GM23338 (cell line): ENCODE results near the gene ESR1. TPM values are rescaled to one million over a fixed set of nuclear protein-coding genes. Genes with fewer than 3 reads are reported as not detected.

Experiments used
- ATAC-seq: fragments of 200-7000 bp; cut with Tn5 transposase; 3 replicates; pipeline ENCODE4 v1.9.1; 2020
- DNase-seq: peaks from one replicate; pipeline ENCODE4 v3.0.0-alpha.2; 2015; ENCODE audit warnings: low spot score
- H2AFZ ChIP-seq: fragments of 200-600 bp; sonication (generic); 2 replicates; pipeline ENCODE4 v1.8.0; 2016; ENCODE audit warnings: antibody characterized with exemption, mild to moderate bottlenecking, moderate library complexity
- H3F3A ChIP-seq: fragments of 200-600 bp; sonication (generic); replicated peaks from 2 replicates; pipeline ENCODE4 v1.8.0; 2017; ENCODE audit warnings: antibody characterized with exemption, mixed run types, low read depth
- H3K27ac ChIP-seq: fragments of 200-600 bp; sonication (generic); 2 replicates; pipeline ENCODE4 v1.6.1; 2016; ENCODE audit warnings: low read depth
- H3K27me3 ChIP-seq: fragments of 200-600 bp; sonication (generic); 2 replicates; pipeline ENCODE4 v1.8.0; 2016; ENCODE audit warnings: mild to moderate bottlenecking, mixed run types, moderate library complexity; ENCODE audit not compliant: insufficient read depth
- H3K36me3 ChIP-seq: fragments of 200-600 bp; sonication (generic); 2 replicates; pipeline ENCODE4 v1.8.0; 2016; ENCODE audit warnings: mild to moderate bottlenecking; ENCODE audit not compliant: insufficient read depth
- H3K4me1 ChIP-seq: fragments of 200-600 bp; sonication (generic); 2 replicates; pipeline ENCODE4 v1.8.0; 2016; ENCODE audit warnings: mild to moderate bottlenecking, moderate library complexity; ENCODE audit not compliant: insufficient read depth
- H3K4me2 ChIP-seq: fragments of 200-600 bp; sonication (generic); 2 replicates; pipeline ENCODE4 v1.7.1; 2017; ENCODE audit warnings: mixed run types
- H3K4me3 ChIP-seq: fragments of 200-600 bp; sonication (generic); 2 replicates; pipeline ENCODE4 v1.6.1; 2016; ENCODE audit warnings: mixed run types
- H3K79me2 ChIP-seq: fragments of 200-600 bp; sonication (generic); replicated peaks from 2 replicates; pipeline ENCODE4 v1.8.0; 2017; ENCODE audit warnings: mild to moderate bottlenecking; ENCODE audit not compliant: insufficient read depth
- H3K9me2 ChIP-seq: fragments of 200-600 bp; sonication (generic); 2 replicates; pipeline ENCODE4 v1.8.0; 2017; ENCODE audit not compliant: insufficient read depth
- H4K20me1 ChIP-seq: fragments of 200-600 bp; sonication (generic); replicated peaks from 2 replicates; pipeline ENCODE4 v1.8.0; 2017; ENCODE audit warnings: mild to moderate bottlenecking; ENCODE audit not compliant: insufficient read depth
- H3K27ac Mint-ChIP-seq: 2 replicates; pipeline ENCODE4 v1.8.0; 2020; ENCODE audit warnings: inconsistent platforms, mild to moderate bottlenecking, moderate library complexity, mixed read lengths
- H3K27me3 Mint-ChIP-seq: 3 replicates; pipeline ENCODE4 v1.8.0; 2022; ENCODE audit warnings: low read depth, mild to moderate bottlenecking, moderate library complexity, mixed read lengths, inconsistent platforms; ENCODE audit not compliant: insufficient read depth, poor library complexity
- H3K36me3 Mint-ChIP-seq: 3 replicates; pipeline ENCODE4 v1.8.0; 2021; ENCODE audit warnings: low read depth, mild to moderate bottlenecking, inconsistent platforms, moderate library complexity, mixed read lengths
- H3K4me1 Mint-ChIP-seq: 3 replicates; pipeline ENCODE4 v1.8.0; 2020; ENCODE audit warnings: mild to moderate bottlenecking, inconsistent platforms, mixed read lengths
- H3K4me3 Mint-ChIP-seq: 3 replicates; pipeline ENCODE4 v1.8.0; 2021; ENCODE audit warnings: moderate library complexity, mild to moderate bottlenecking, inconsistent platforms, mixed read lengths
- H3K9me3 Mint-ChIP-seq: 3 replicates; pipeline ENCODE4 v1.8.0; 2020; ENCODE audit warnings: moderate library complexity, mild to moderate bottlenecking, inconsistent platforms, mixed read lengths
- CREB1 ChIP-seq: fragments of 250-450 bp; sonication (Bioruptor Pico); IDR thresholded peaks from 2 replicates; pipeline ENCODE4 v1.5.0; 2020; ENCODE audit warnings: low read depth, mild to moderate bottlenecking, moderate library complexity
- CTCF ChIP-seq, 2 experiments: fragments of 200-600 bp in 1 of 2; sonication (generic) in 1 of 2; conservative IDR thresholded peaks; 2 replicates each; pipeline versions ENCODE4 v1.5.1 to v1.6.1; 2016 to 2017; ENCODE audit warnings: antibody characterized with exemption in 2 of 2, low read depth in 2 of 2, mild to moderate bottlenecking in 2 of 2, moderate library complexity in 1 of 2
- EZH2 ChIP-seq: fragments of 200-600 bp; sonication (generic); IDR thresholded peaks from one replicate; pipeline ENCODE4 v1.8.0; 2017; ENCODE audit warnings: antibody characterized with exemption, mild to moderate bottlenecking, low read depth; ENCODE audit not compliant: unreplicated experiment
- EZH2phosphoT487 ChIP-seq: fragments of 200-600 bp; sonication (generic); IDR thresholded peaks from one replicate; pipeline ENCODE4 v1.8.1; 2018; ENCODE audit warnings: antibody characterized with exemption; ENCODE audit not compliant: unreplicated experiment
- JUNB ChIP-seq: IDR thresholded peaks from one replicate; pipeline ENCODE4 v1.6.1; 2016; ENCODE audit warnings: antibody characterized with exemption; ENCODE audit not compliant: unreplicated experiment
- NANOG ChIP-seq: IDR thresholded peaks from 2 replicates; pipeline ENCODE4 v1.6.1; 2016; ENCODE audit warnings: antibody characterized with exemption, borderline replicate concordance
- POLR2AphosphoS5 ChIP-seq: IDR thresholded peaks from 2 replicates; pipeline ENCODE4 v1.6.1; 2016; ENCODE audit warnings: antibody characterized with exemption, low read depth
- STAT1 ChIP-seq: IDR thresholded peaks from one replicate; pipeline ENCODE4 v1.6.1; 2016; ENCODE audit warnings: antibody characterized with exemption; ENCODE audit not compliant: unreplicated experiment
- ZNF114 ChIP-seq: fragments of 250-450 bp; sonication (Bioruptor Pico); IDR thresholded peaks from 2 replicates; pipeline ENCODE4 v1.5.0; 2020; ENCODE audit warnings: mild to moderate bottlenecking, moderate library complexity
- ZNF331 ChIP-seq: fragments of 250-450 bp; sonication (Bioruptor Pico); IDR thresholded peaks from 2 replicates; pipeline ENCODE4 v1.5.0; 2020; ENCODE audit warnings: low read depth, mild to moderate bottlenecking, moderate library complexity
- polyA plus RNA-seq: library from polyadenylated mRNA; unstranded; fragments of >200 nt; fragmentation: Nextera tagmentation; extraction: Ambion mirVana; gene quantifications from 2 replicates; pipeline ENCODE4 v1.2.1, GENCODE V29; 2016
- total RNA-seq: library from RNA; depleted of rRNA; stranded (reverse); fragments of >200 nt; shearing (Covaris generic); gene quantifications from 2 replicates; pipeline ENCODE4 v1.2.3, GENCODE V29; 2014
- TF ChIP-seq, protein P1 (sequence below): fragments of 250-450 bp; sonication (Bioruptor Pico); IDR thresholded peaks from 2 replicates; pipeline ENCODE4 v1.5.0; 2020; ENCODE audit warnings: mild to moderate bottlenecking, moderate library complexity
- TF ChIP-seq, protein P2 (sequence below): IDR thresholded peaks from one replicate; pipeline ENCODE4 v1.6.1; 2018; ENCODE audit warnings: antibody characterized with exemption; ENCODE audit not compliant: unreplicated experiment
- TF ChIP-seq, protein P3 (sequence below): IDR thresholded peaks from 2 replicates; pipeline ENCODE4 v1.6.1; 2016; ENCODE audit warnings: antibody characterized with exemption

ESR1 gene
- total and polyA plus RNA-seq, 2 experiments from 2014 or later, result 0.94 TPM; not detected in 1

DNA sequence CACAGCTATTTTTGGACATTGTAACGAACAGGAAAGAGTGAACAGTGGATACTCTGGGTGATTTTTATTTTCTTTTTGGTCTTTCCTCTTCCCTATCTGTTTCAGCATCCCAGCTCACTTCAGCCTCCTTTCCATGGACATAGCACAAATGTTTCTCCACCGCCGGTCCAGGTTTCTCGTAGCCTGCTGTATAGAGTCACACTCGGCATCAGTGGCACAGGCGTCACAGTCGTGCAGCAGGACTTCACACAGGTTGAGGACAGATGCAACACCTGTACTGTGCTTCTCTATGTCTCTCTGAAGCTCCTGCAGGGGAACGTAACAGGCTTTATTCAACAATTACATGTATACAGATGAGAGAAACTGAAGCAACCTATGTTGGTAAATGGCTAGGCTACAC, 348.3 kb downstream of the ESR1 start:
- no peak overlapping the region for H3K27ac ChIP-seq
- no peak overlapping the region for H3K27ac Mint-ChIP-seq
- no peaks in the 10 kb centered on the region for H4K20me1 ChIP-seq
- H3K36me3 Mint-ChIP-seq, result no peaks in the 10 kb centered on the region
- no peak for TF ChIP-seq EZH2
- TF ChIP-seq ZNF114 (CRISPR knock-in tag), result no peak
- no peak for TF ChIP-seq NANOG
- no peak for TF ChIP-seq CTCF (conservative IDR thresholded peaks at IDR 0.05; ENCODE audit: low read depth in 2 of 2)
- TF ChIP-seq, protein P1, sequence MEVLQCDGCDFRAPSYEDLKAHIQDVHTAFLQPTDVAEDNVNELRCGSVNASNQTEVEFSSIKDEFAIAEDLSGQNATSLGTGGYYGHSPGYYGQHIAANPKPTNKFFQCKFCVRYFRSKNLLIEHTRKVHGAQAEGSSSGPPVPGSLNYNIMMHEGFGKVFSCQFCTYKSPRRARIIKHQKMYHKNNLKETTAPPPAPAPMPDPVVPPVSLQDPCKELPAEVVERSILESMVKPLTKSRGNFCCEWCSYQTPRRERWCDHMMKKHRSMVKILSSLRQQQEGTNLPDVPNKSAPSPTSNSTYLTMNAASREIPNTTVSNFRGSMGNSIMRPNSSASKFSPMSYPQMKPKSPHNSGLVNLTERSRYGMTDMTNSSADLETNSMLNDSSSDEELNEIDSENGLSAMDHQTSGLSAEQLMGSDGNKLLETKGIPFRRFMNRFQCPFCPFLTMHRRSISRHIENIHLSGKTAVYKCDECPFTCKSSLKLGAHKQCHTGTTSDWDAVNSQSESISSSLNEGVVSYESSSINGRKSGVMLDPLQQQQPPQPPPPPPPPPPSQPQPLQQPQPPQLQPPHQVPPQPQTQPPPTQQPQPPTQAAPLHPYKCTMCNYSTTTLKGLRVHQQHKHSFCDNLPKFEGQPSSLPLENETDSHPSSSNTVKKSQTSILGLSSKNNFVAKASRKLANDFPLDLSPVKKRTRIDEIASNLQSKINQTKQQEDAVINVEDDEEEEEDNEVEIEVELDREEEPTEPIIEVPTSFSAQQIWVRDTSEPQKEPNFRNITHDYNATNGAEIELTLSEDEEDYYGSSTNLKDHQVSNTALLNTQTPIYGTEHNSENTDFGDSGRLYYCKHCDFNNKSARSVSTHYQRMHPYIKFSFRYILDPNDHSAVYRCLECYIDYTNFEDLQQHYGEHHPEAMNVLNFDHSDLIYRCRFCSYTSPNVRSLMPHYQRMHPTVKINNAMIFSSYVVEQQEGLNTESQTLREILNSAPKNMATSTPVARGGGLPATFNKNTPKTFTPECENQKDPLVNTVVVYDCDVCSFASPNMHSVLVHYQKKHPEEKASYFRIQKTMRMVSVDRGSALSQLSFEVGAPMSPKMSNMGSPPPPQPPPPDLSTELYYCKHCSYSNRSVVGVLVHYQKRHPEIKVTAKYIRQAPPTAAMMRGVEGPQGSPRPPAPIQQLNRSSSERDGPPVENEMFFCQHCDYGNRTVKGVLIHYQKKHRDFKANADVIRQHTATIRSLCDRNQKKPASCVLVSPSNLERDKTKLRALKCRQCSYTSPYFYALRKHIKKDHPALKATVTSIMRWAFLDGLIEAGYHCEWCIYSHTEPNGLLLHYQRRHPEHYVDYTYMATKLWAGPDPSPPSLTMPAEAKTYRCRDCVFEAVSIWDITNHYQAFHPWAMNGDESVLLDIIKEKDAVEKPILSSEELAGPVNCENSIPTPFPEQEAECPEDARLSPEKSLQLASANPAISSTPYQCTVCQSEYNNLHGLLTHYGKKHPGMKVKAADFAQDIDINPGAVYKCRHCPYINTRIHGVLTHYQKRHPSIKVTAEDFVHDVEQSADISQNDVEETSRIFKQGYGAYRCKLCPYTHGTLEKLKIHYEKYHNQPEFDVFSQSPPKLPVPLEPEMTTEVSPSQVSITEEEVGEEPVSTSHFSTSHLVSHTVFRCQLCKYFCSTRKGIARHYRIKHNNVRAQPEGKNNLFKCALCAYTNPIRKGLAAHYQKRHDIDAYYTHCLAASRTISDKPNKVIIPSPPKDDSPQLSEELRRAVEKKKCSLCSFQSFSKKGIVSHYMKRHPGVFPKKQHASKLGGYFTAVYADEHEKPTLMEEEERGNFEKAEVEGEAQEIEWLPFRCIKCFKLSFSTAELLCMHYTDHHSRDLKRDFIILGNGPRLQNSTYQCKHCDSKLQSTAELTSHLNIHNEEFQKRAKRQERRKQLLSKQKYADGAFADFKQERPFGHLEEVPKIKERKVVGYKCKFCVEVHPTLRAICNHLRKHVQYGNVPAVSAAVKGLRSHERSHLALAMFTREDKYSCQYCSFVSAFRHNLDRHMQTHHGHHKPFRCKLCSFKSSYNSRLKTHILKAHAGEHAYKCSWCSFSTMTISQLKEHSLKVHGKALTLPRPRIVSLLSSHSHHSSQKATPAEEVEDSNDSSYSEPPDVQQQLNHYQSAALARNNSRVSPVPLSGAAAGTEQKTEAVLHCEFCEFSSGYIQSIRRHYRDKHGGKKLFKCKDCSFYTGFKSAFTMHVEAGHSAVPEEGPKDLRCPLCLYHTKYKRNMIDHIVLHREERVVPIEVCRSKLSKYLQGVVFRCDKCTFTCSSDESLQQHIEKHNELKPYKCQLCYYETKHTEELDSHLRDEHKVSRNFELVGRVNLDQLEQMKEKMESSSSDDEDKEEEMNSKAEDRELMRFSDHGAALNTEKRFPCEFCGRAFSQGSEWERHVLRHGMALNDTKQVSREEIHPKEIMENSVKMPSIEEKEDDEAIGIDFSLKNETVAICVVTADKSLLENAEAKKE (CRISPR knock-in tag), result no peak
- TF ChIP-seq POLR2AphosphoS5, result no peak
- no peak for TF ChIP-seq EZH2phosphoT487
- no peak for TF ChIP-seq ZNF331 (CRISPR knock-in tag)
- TF ChIP-seq, protein P2, sequence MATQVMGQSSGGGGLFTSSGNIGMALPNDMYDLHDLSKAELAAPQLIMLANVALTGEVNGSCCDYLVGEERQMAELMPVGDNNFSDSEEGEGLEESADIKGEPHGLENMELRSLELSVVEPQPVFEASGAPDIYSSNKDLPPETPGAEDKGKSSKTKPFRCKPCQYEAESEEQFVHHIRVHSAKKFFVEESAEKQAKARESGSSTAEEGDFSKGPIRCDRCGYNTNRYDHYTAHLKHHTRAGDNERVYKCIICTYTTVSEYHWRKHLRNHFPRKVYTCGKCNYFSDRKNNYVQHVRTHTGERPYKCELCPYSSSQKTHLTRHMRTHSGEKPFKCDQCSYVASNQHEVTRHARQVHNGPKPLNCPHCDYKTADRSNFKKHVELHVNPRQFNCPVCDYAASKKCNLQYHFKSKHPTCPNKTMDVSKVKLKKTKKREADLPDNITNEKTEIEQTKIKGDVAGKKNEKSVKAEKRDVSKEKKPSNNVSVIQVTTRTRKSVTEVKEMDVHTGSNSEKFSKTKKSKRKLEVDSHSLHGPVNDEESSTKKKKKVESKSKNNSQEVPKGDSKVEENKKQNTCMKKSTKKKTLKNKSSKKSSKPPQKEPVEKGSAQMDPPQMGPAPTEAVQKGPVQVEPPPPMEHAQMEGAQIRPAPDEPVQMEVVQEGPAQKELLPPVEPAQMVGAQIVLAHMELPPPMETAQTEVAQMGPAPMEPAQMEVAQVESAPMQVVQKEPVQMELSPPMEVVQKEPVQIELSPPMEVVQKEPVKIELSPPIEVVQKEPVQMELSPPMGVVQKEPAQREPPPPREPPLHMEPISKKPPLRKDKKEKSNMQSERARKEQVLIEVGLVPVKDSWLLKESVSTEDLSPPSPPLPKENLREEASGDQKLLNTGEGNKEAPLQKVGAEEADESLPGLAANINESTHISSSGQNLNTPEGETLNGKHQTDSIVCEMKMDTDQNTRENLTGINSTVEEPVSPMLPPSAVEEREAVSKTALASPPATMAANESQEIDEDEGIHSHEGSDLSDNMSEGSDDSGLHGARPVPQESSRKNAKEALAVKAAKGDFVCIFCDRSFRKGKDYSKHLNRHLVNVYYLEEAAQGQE, result no peak
- TF ChIP-seq, protein P3, sequence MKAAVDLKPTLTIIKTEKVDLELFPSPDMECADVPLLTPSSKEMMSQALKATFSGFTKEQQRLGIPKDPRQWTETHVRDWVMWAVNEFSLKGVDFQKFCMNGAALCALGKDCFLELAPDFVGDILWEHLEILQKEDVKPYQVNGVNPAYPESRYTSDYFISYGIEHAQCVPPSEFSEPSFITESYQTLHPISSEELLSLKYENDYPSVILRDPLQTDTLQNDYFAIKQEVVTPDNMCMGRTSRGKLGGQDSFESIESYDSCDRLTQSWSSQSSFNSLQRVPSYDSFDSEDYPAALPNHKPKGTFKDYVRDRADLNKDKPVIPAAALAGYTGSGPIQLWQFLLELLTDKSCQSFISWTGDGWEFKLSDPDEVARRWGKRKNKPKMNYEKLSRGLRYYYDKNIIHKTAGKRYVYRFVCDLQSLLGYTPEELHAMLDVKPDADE, result no peak
- no peak for TF ChIP-seq STAT1
- TF ChIP-seq CREB1, result no peak
- no peak for TF ChIP-seq JUNB
- no peak overlapping the region for H3K4me3 ChIP-seq
- no peaks in the 10 kb centered on the region for H3K4me1 Mint-ChIP-seq
- H3K36me3 ChIP-seq, result no peaks in the 10 kb centered on the region
- ATAC-seq (no peak), DNase-seq (no peak)
- no peaks in the 10 kb centered on the region for H3K27me3 Mint-ChIP-seq
- H2AFZ ChIP-seq, result no peak overlapping the region
- no peaks in the 10 kb centered on the region for H3K9me3 Mint-ChIP-seq
- H3K4me3 Mint-ChIP-seq, result no peak overlapping the region
- no peaks in the 10 kb centered on the region for H3K79me2 ChIP-seq
- no peaks in the 10 kb centered on the region for H3F3A ChIP-seq
- H3K27me3 ChIP-seq, result no peaks in the 10 kb centered on the region
- no peak overlapping the region for H3K4me2 ChIP-seq
- H3K4me1 ChIP-seq, result no peaks in the 10 kb centered on the region
- H3K9me2 ChIP-seq, result no peaks in the 10 kb centered on the region
